Neuronal stem cell (in vitro differentiated cells): ENCODE results near the gene CLCN3.

Experiments used
- DNase-seq: peaks from one replicate; pipeline ENCODE4 v3.0.0-alpha.2; 2013; ENCODE audit warnings: low spot score
- H2AFZ ChIP-seq: one replicate; pipeline ENCODE4 v1.6.1; 2013; ENCODE audit warnings: mild to moderate bottlenecking, low read length, inconsistent platforms
- H2AK5ac ChIP-seq: 2 replicates; pipeline ENCODE4 v1.6.1; 2013; ENCODE audit warnings: low read depth, mild to moderate bottlenecking, inconsistent platforms, low read length, moderate library complexity, mixed read lengths
- H2BK120ac ChIP-seq: 2 replicates; pipeline ENCODE4 v1.6.1; 2013; ENCODE audit warnings: low read depth, mild to moderate bottlenecking, inconsistent platforms, low read length, moderate library complexity, mixed read lengths
- H2BK12ac ChIP-seq: one replicate; pipeline ENCODE4 v1.6.1; 2013; ENCODE audit warnings: low read length, inconsistent platforms
- H2BK15ac ChIP-seq: 2 replicates; pipeline ENCODE4 v1.6.1; 2013; ENCODE audit warnings: mild to moderate bottlenecking, low read length, inconsistent platforms, mixed read lengths
- H2BK5ac ChIP-seq: one replicate; pipeline ENCODE4 v1.6.1; 2013; ENCODE audit warnings: inconsistent platforms, mild to moderate bottlenecking, low read length, moderate library complexity
- H3K14ac ChIP-seq: one replicate; pipeline ENCODE4 v1.6.1; 2013; ENCODE audit warnings: low read length, inconsistent platforms
- H3K18ac ChIP-seq: 2 replicates; pipeline ENCODE4 v1.6.1; 2013; ENCODE audit warnings: low read length, inconsistent platforms
- H3K23ac ChIP-seq: 2 replicates; pipeline ENCODE4 v1.6.1; 2013; ENCODE audit warnings: low read depth, mild to moderate bottlenecking, mixed read lengths, low read length, inconsistent platforms; ENCODE audit not compliant: poor library complexity
- H3K27ac ChIP-seq: replicated peaks from 3 replicates; pipeline ENCODE4 v1.5.1; 2013; ENCODE audit warnings: low read length, inconsistent platforms
- H3K27me3 ChIP-seq, 3 experiments: 2 replicates each; pipeline ENCODE4 v1.6.1; 2013; ENCODE audit warnings: low read length in 3 of 3, mild to moderate bottlenecking in 2 of 3, inconsistent platforms in 1 of 3, low read depth in 1 of 3, mixed read lengths in 1 of 3, moderate library complexity in 1 of 3; ENCODE audit not compliant: control insufficient read depth in 3 of 3, insufficient read depth in 3 of 3
- H3K36me3 ChIP-seq, 2 donors: replicated peaks in 1 of 2; 2 replicates each; pipeline ENCODE4 v1.6.1; 2013; ENCODE audit warnings: low read length in 2 of 2; ENCODE audit not compliant: control insufficient read depth in 2 of 2, insufficient read depth in 2 of 2
- H3K4ac ChIP-seq: 2 replicates; pipeline ENCODE4 v1.6.1; 2013; ENCODE audit warnings: inconsistent platforms, mild to moderate bottlenecking, low read length, moderate library complexity
- H3K4me1 ChIP-seq, 2 donors: 1 replicate in 1 of 2; 2 replicates in 1 of 2; pipeline ENCODE4 v1.6.1; 2013; ENCODE audit warnings: low read length in 2 of 2, low read depth in 1 of 2; ENCODE audit not compliant: control insufficient read depth in 2 of 2, insufficient read depth in 1 of 2
- H3K4me2 ChIP-seq: one replicate; pipeline ENCODE4 v1.6.1; 2013; ENCODE audit warnings: mild to moderate bottlenecking, low read length, inconsistent platforms; ENCODE audit not compliant: insufficient read depth, poor library complexity, severe bottlenecking
- H3K4me3 ChIP-seq, 2 donors: 2 replicates each; pipeline ENCODE4 v1.5.1; 2013; ENCODE audit warnings: low read length in 2 of 2, mild to moderate bottlenecking in 2 of 2, inconsistent platforms in 1 of 2, moderate library complexity in 1 of 2
- H3K79me1 ChIP-seq: one replicate; pipeline ENCODE4 v1.6.1; 2013; ENCODE audit warnings: low read depth, mild to moderate bottlenecking, inconsistent platforms, low read length, moderate library complexity
- H3K9ac ChIP-seq: one replicate; pipeline ENCODE4 v1.6.1; 2013; ENCODE audit warnings: mild to moderate bottlenecking, low read depth, low read length, inconsistent platforms; ENCODE audit not compliant: poor library complexity
- H3K9me3 ChIP-seq, 2 donors: replicated peaks in 1 of 2; 2 replicates each; pipeline versions ENCODE3 to v1.6.1; 2013; ENCODE audit warnings: low read length in 2 of 2, mild to moderate bottlenecking in 2 of 2, inconsistent platforms in 1 of 2, low read depth in 1 of 2, mixed read lengths in 1 of 2, moderate library complexity in 1 of 2; ENCODE audit not compliant: control insufficient read depth in 2 of 2, insufficient read depth in 1 of 2
- H4K8ac ChIP-seq: one replicate; pipeline ENCODE4 v1.6.1; 2013; ENCODE audit warnings: low read depth, mild to moderate bottlenecking, inconsistent platforms, low read length, moderate library complexity
- H4K91ac ChIP-seq: one replicate; pipeline ENCODE4 v1.6.1; 2013; ENCODE audit warnings: low read length, low read depth, mild to moderate bottlenecking, inconsistent platforms; ENCODE audit not compliant: poor library complexity
- WGBS, 2 donors: extraction: QIAGEN DNeasy Blood & Tissue Kit; methylation state at CpG; one replicate each; pipeline ENCODE4 v1.1.7; 2013; ENCODE audit warnings: missing lambda C conversion rate in 2 of 2, mixed read lengths in 1 of 2; ENCODE audit not compliant: insufficient read length in 2 of 2, insufficient replicate concordance in 1 of 2; ENCODE audit errors: extremely low coverage in 2 of 2; 5-methylcytosine and 5-hydroxymethylcytosine counted together

The CLCN3 gene

DNA sequence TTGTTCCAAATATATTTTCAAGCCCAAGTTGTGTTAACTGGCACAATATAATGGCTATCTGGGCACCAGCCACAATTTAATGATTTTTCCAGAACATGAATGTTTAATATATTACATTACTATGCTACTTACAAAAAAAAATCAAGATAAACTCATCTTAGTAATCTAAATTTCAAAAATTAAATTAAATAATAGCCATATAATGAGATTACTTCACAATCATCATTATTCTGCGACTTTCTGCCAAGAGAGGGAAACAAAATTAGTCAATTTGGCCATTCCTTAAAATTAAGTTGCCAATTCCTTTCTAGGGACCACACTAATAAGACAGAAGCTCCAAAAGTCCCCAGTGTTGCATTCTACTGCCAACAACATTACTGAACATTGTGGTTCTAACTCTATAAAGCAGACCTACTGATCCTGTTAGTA is 15.5 kb upstream of the CLCN3 start:
- H3K9ac ChIP-seq, result no peak overlapping the region
- H3K27ac ChIP-seq, result no peak overlapping the region

DNA sequence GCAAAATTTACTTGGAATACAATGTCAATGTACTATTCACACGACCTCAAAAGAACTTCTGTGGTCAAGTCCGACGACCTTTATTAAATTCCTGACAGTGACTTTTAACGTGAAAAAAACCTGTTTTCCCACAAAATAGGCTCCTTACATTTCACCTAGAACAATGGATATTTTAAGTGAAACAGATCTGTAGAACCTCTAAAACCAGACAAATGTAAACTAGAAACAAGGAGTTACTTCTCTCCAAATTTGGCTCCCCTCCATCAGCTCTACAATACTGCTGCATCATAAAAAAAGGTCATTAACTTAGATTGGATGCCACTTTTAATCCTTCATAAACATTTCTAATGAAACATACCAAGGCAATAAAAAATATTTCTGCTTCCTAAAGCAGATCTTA is 9.2 kb upstream of the CLCN3 start:
- Histone ChIP-seq H3K4me3 (no peak overlapping the region), H4K91ac (no peak overlapping the region), H3K14ac (no peak overlapping the region), H3K9me3 (no peaks in the 10 kb centered on the region), H2AK5ac (no peak overlapping the region), H3K4me1 (peaks cover 0 to 4% of the 10 kb centered on the region in 2 donors), H3K79me1 (peaks cover 2% of the 10 kb centered on the region), H4K8ac (no peak overlapping the region), H3K23ac (no peak overlapping the region), H2AFZ (no peak overlapping the region), H2BK15ac (no peak overlapping the region), H2BK5ac (no peak overlapping the region), H3K27me3 (no peaks in the 10 kb centered on the region), H3K9ac (no peak overlapping the region), H3K27ac (no peak overlapping the region), H3K36me3 (peaks cover 0 to 7% of the 10 kb centered on the region in 2 donors), H2BK12ac (no peak overlapping the region), H3K18ac (no peak overlapping the region), H3K4ac (no peak overlapping the region), H3K4me2 (no peak overlapping the region), H2BK120ac (no peak overlapping the region)
- DNase-seq, result no peak
- WGBS, 2 donors, result no CpG with 5 or more reads among the region's 4 CpGs

More for the DNA sequence above, 15.5 kb upstream of the CLCN3 start:
- Histone ChIP-seq H3K9me3 (no peaks in the 10 kb centered on the region), H2AK5ac (no peak overlapping the region), H2BK5ac (no peak overlapping the region), H3K36me3 (peaks cover 0 to 33% of the 10 kb centered on the region in 2 donors), H3K4me3 (no peak overlapping the region), H4K91ac (no peak overlapping the region), H3K79me1 (no peaks in the 10 kb centered on the region), H3K4me2 (no peak overlapping the region), H3K14ac (no peak overlapping the region), H2BK120ac (no peak overlapping the region), H3K23ac (no peak overlapping the region), H2BK12ac (no peak overlapping the region), H3K4me1 (no peaks in the 10 kb centered on the region), H3K4ac (no peak overlapping the region), H2BK15ac (no peak overlapping the region), H3K18ac (no peak overlapping the region), H4K8ac (no peak overlapping the region), H2AFZ (no peak overlapping the region), H3K27me3 (no peaks in the 10 kb centered on the region)
- no peak for DNase-seq
- WGBS, 2 donors, result no CpG with 5 or more reads among the region's 1 CpG

GRCh38 chr4:169611991-169612870 is 8.1 kb upstream of the CLCN3 start, which contains the start of gene NEK1:
TSS of gene NEK1 (minus strand) at chr4:169612583. CDS start at chr4:169602630, 9,953 bp downstream.
- no peak within 1 kb of the TSS for H4K91ac ChIP-seq
- H3K27me3 ChIP-seq, result no peaks in the 10 kb centered on the region
- H3K9me3 ChIP-seq, result no peaks in the 10 kb centered on the region
- H2BK120ac ChIP-seq, result no peak within 1 kb of the TSS
- H3K14ac ChIP-seq, result peak within 1 kb of the TSS; percentile 57
- peak within 1 kb of the TSS; percentile 85 for H3K23ac ChIP-seq
- peak within 1 kb of the TSS; percentile 96 for H2AFZ ChIP-seq
- H3K79me1 ChIP-seq, result peaks cover 2% of the 10 kb centered on the region
- peak within 1 kb of the TSS; percentile 69 for H2BK12ac ChIP-seq
- H3K4me2 ChIP-seq, result peak within 1 kb of the TSS; percentile 73
- H3K27ac ChIP-seq, result peak within 1 kb of the TSS; percentile 85
- no peak within 1 kb of the TSS for H3K4ac ChIP-seq
- H3K4me1 ChIP-seq, result peaks cover 0 to 4% of the 10 kb centered on the region in 2 donors
- H3K18ac ChIP-seq, result peak within 1 kb of the TSS; percentile 98
- H3K9ac ChIP-seq, result peak within 1 kb of the TSS; percentile 89
- H2BK5ac ChIP-seq, result no peak within 1 kb of the TSS
- H2BK15ac ChIP-seq, result peak within 1 kb of the TSS; percentile 45
- no CpG with 5 or more reads among the region's 61 CpGs for WGBS, 2 donors
- no peak within 1 kb of the TSS for H4K8ac ChIP-seq
- H3K4me3 ChIP-seq, result peak within 1 kb of the TSS; percentile 68 to 87
- no peak within 1 kb of the TSS for H2AK5ac ChIP-seq
- peaks cover 0 to 7% of the 10 kb centered on the region in 2 donors for H3K36me3 ChIP-seq
- DNase-seq, result peak; percentile 82
